ENCODE data around the gene CMKLR1. TPM values are rescaled to one million over a fixed set of nuclear protein-coding genes. Genes with fewer than 3 reads are reported as not detected.

CMKLR1 gene
- total RNA-seq, 1 experiment from 2014 or later: 0.15 TPM

DNA sequence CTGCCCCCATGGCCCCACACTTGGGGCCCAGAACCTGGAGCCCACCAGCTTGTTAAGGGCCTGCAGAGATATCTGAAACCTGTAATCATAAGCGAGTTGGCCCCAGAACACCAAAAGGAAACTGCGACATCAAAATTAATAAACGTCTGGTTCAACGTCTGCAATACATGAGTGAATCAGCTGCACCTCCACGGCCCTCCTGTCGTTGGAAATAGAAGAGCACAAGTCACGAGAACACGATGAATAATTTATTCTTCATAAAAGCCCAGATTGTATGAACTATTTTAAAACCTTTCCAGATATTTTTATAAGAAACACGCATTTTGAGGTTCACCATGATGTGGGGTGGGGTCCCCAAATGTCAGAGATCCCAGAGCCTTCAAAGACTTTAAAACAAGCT lies 9.7 kb upstream of the CMKLR1 start:
- no peaks in the 10 kb centered on the region for H3K79me2 ChIP-seq (ENCODE audit: insufficient read depth, low read length)
- RAD21 ChIA-PET (ENCODE audit: low non-redundant PET in 1 of 2, low total read pairs in 2 of 2, uncharacterized antibody in 2 of 2, unreplicated experiment in 2 of 2): no interaction called here
- H3K4me2 ChIP-seq (ENCODE audit: low read length): no peak overlapping the region
- H3K4me1 ChIP-seq (ENCODE audit: control insufficient read depth in 1 of 2, insufficient read depth in 2 of 2, low read length in 2 of 2): no peaks in the 10 kb centered on the region
- no peak for DNase-seq (ENCODE audit: low read depth, low spot score)
- BruUV-seq (replicated peaks): no TSS peak
- H3K27ac ChIP-seq (ENCODE audit: low read depth, low read length): no peak overlapping the region
- H2AFZ ChIP-seq (ENCODE audit: low read depth, low read length, poor library complexity, severe bottlenecking): no peak overlapping the region
- H3K27me3 ChIP-seq (ENCODE audit: insufficient read depth, low read length): 0 out of 2 replicates have a peak, but pooled peaks cover 7% of the 10 kb centered on the region
- no peak for TF ChIP-seq EGR1 (IDR thresholded peaks at IDR 0.05; ENCODE audit: low read depth)
- TF ChIP-seq POLR2AphosphoS5 (IDR thresholded peaks at IDR 0.05; ENCODE audit: low read depth, low read length): no peak
- no peak for TF ChIP-seq ZFX (IDR thresholded peaks at IDR 0.05)
- TF ChIP-seq SIN3A (IDR thresholded peaks at IDR 0.05; ENCODE audit: low read depth): no peak
- no peak for TF ChIP-seq ELF1 (IDR thresholded peaks at IDR 0.05; ENCODE audit: borderline replicate concordance, low read depth)
- no peak for TF ChIP-seq CEBPB (IDR thresholded peaks at IDR 0.05; ENCODE audit: low read depth)
- TF ChIP-seq REST (IDR thresholded peaks at IDR 0.05; ENCODE audit: low read depth): no peak
- no peak for TF ChIP-seq SRF (IDR thresholded peaks at IDR 0.05; ENCODE audit: low read depth)
- TF ChIP-seq MAX (IDR thresholded peaks at IDR 0.05): no peak
- no peak for TF ChIP-seq ATF3 (IDR thresholded peaks at IDR 0.05)
- no peak for ATAC-seq
- H3K36me3 ChIP-seq (ENCODE audit: control insufficient read depth in 1 of 2, insufficient read depth in 2 of 2, low read length in 2 of 2): no peaks in the 10 kb centered on the region
- intact Hi-C loops (cut with micrococcal nuclease): no loop called here
- no peaks in the 10 kb centered on the region for H3K9me2 ChIP-seq (ENCODE audit: insufficient read depth)
- POLR2A ChIA-PET: no interaction called here
- no peak overlapping the region for H3K4me3 ChIP-seq (replicated peaks in 1 of 2; ENCODE audit: low read depth in 1 of 2, low read length in 2 of 2)
- H4K20me1 ChIP-seq (ENCODE audit: insufficient read depth): no peaks in the 10 kb centered on the region
- no peaks in the 10 kb centered on the region for H3K9me3 ChIP-seq (ENCODE audit: control insufficient read depth in 1 of 2, insufficient read depth in 1 of 2, low read depth in 1 of 2, low read length in 2 of 2)
- no peak overlapping the region for H3K9ac ChIP-seq (ENCODE audit: low read length)
- CTCF ChIA-PET: no interaction called here
